GM23338 (cell line): ENCODE results near the gene GEMIN8. TPM values are rescaled to one million over a fixed set of nuclear protein-coding genes. Genes with fewer than 3 reads are reported as not detected.

Experiments used
- ATAC-seq: fragments of 200-7000 bp; cut with Tn5 transposase; 3 replicates; pipeline ENCODE4 v1.9.1; 2020
- DNase-seq: peaks from one replicate; pipeline ENCODE4 v3.0.0-alpha.2; 2015; ENCODE audit warnings: low spot score
- H2AFZ ChIP-seq: fragments of 200-600 bp; sonication (generic); 2 replicates; pipeline ENCODE4 v1.8.0; 2016; ENCODE audit warnings: antibody characterized with exemption, mild to moderate bottlenecking, moderate library complexity
- H3F3A ChIP-seq: fragments of 200-600 bp; sonication (generic); replicated peaks from 2 replicates; pipeline ENCODE4 v1.8.0; 2017; ENCODE audit warnings: antibody characterized with exemption, mixed run types, low read depth
- H3K27ac ChIP-seq: fragments of 200-600 bp; sonication (generic); 2 replicates; pipeline ENCODE4 v1.6.1; 2016; ENCODE audit warnings: low read depth
- H3K27me3 ChIP-seq: fragments of 200-600 bp; sonication (generic); 2 replicates; pipeline ENCODE4 v1.8.0; 2016; ENCODE audit warnings: mild to moderate bottlenecking, mixed run types, moderate library complexity; ENCODE audit not compliant: insufficient read depth
- H3K36me3 ChIP-seq: fragments of 200-600 bp; sonication (generic); 2 replicates; pipeline ENCODE4 v1.8.0; 2016; ENCODE audit warnings: mild to moderate bottlenecking; ENCODE audit not compliant: insufficient read depth
- H3K4me1 ChIP-seq: fragments of 200-600 bp; sonication (generic); 2 replicates; pipeline ENCODE4 v1.8.0; 2016; ENCODE audit warnings: mild to moderate bottlenecking, moderate library complexity; ENCODE audit not compliant: insufficient read depth
- H3K4me2 ChIP-seq: fragments of 200-600 bp; sonication (generic); 2 replicates; pipeline ENCODE4 v1.7.1; 2017; ENCODE audit warnings: mixed run types
- H3K4me3 ChIP-seq: fragments of 200-600 bp; sonication (generic); 2 replicates; pipeline ENCODE4 v1.6.1; 2016; ENCODE audit warnings: mixed run types
- H3K79me2 ChIP-seq: fragments of 200-600 bp; sonication (generic); replicated peaks from 2 replicates; pipeline ENCODE4 v1.8.0; 2017; ENCODE audit warnings: mild to moderate bottlenecking; ENCODE audit not compliant: insufficient read depth
- H3K9me2 ChIP-seq: fragments of 200-600 bp; sonication (generic); 2 replicates; pipeline ENCODE4 v1.8.0; 2017; ENCODE audit not compliant: insufficient read depth
- H4K20me1 ChIP-seq: fragments of 200-600 bp; sonication (generic); replicated peaks from 2 replicates; pipeline ENCODE4 v1.8.0; 2017; ENCODE audit warnings: mild to moderate bottlenecking; ENCODE audit not compliant: insufficient read depth
- H3K27ac Mint-ChIP-seq: 2 replicates; pipeline ENCODE4 v1.8.0; 2020; ENCODE audit warnings: inconsistent platforms, mild to moderate bottlenecking, moderate library complexity, mixed read lengths
- H3K27me3 Mint-ChIP-seq: 3 replicates; pipeline ENCODE4 v1.8.0; 2022; ENCODE audit warnings: low read depth, mild to moderate bottlenecking, moderate library complexity, mixed read lengths, inconsistent platforms; ENCODE audit not compliant: insufficient read depth, poor library complexity
- H3K36me3 Mint-ChIP-seq: 3 replicates; pipeline ENCODE4 v1.8.0; 2021; ENCODE audit warnings: low read depth, mild to moderate bottlenecking, inconsistent platforms, moderate library complexity, mixed read lengths
- H3K4me1 Mint-ChIP-seq: 3 replicates; pipeline ENCODE4 v1.8.0; 2020; ENCODE audit warnings: mild to moderate bottlenecking, inconsistent platforms, mixed read lengths
- H3K4me3 Mint-ChIP-seq: 3 replicates; pipeline ENCODE4 v1.8.0; 2021; ENCODE audit warnings: moderate library complexity, mild to moderate bottlenecking, inconsistent platforms, mixed read lengths
- H3K9me3 Mint-ChIP-seq: 3 replicates; pipeline ENCODE4 v1.8.0; 2020; ENCODE audit warnings: moderate library complexity, mild to moderate bottlenecking, inconsistent platforms, mixed read lengths
- EZH2 ChIP-seq: fragments of 200-600 bp; sonication (generic); IDR thresholded peaks from one replicate; pipeline ENCODE4 v1.8.0; 2017; ENCODE audit warnings: antibody characterized with exemption, mild to moderate bottlenecking, low read depth; ENCODE audit not compliant: unreplicated experiment
- JUNB ChIP-seq: IDR thresholded peaks from one replicate; pipeline ENCODE4 v1.6.1; 2016; ENCODE audit warnings: antibody characterized with exemption; ENCODE audit not compliant: unreplicated experiment
- POLR2AphosphoS5 ChIP-seq: IDR thresholded peaks from 2 replicates; pipeline ENCODE4 v1.6.1; 2016; ENCODE audit warnings: antibody characterized with exemption, low read depth
- STAT1 ChIP-seq: IDR thresholded peaks from one replicate; pipeline ENCODE4 v1.6.1; 2016; ENCODE audit warnings: antibody characterized with exemption; ENCODE audit not compliant: unreplicated experiment
- ZNF114 ChIP-seq: fragments of 250-450 bp; sonication (Bioruptor Pico); IDR thresholded peaks from 2 replicates; pipeline ENCODE4 v1.5.0; 2020; ENCODE audit warnings: mild to moderate bottlenecking, moderate library complexity
- polyA plus RNA-seq: library from polyadenylated mRNA; unstranded; fragments of >200 nt; fragmentation: Nextera tagmentation; extraction: Ambion mirVana; gene quantifications from 2 replicates; pipeline ENCODE4 v1.2.1, GENCODE V29; 2016
- total RNA-seq: library from RNA; depleted of rRNA; stranded (reverse); fragments of >200 nt; shearing (Covaris generic); gene quantifications from 2 replicates; pipeline ENCODE4 v1.2.3, GENCODE V29; 2014
- TF ChIP-seq, protein P1 (sequence below): IDR thresholded peaks from one replicate; pipeline ENCODE4 v1.6.1; 2018; ENCODE audit warnings: antibody characterized with exemption; ENCODE audit not compliant: unreplicated experiment
- TF ChIP-seq, protein P2 (sequence below), 2 experiments: fragments of 200-600 bp in 1 of 2; sonication (generic) in 1 of 2; conservative IDR thresholded peaks; 2 replicates each; pipeline versions ENCODE4 v1.5.1 to v1.6.1; 2016 to 2017; ENCODE audit warnings: antibody characterized with exemption in 2 of 2, low read depth in 2 of 2, mild to moderate bottlenecking in 2 of 2, moderate library complexity in 1 of 2
- TF ChIP-seq, protein P3 (sequence below): IDR thresholded peaks from 2 replicates; pipeline ENCODE4 v1.6.1; 2016; ENCODE audit warnings: antibody characterized with exemption
- TF ChIP-seq, protein P4 (sequence below): fragments of 250-450 bp; sonication (Bioruptor Pico); IDR thresholded peaks from 2 replicates; pipeline ENCODE4 v1.5.0; 2020; ENCODE audit warnings: mild to moderate bottlenecking, moderate library complexity

GEMIN8 gene
- total and polyA plus RNA-seq, 2 experiments from 2014 or later = 16.5 to 19.9 TPM

DNA sequence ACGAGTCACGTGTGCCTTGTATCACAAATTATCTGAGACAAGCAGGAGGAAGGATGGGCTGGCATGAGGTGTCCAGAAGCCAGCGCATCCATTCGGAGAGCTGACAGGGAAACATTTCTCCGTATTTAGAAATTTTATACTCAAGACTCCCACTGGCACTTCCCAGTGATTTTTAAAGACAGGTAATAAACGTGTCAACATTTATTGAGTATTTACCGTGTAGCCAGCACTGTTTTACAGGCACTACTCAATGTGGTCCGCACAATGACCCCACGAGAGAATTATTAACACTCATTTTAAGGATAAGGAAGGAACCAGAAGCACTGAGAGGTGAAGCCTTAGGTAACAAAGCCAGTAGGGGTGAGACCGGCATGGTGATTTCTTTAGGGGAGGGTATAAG lies 23.2 kb downstream of the GEMIN8 start (continued):
- TF ChIP-seq, protein P1, sequence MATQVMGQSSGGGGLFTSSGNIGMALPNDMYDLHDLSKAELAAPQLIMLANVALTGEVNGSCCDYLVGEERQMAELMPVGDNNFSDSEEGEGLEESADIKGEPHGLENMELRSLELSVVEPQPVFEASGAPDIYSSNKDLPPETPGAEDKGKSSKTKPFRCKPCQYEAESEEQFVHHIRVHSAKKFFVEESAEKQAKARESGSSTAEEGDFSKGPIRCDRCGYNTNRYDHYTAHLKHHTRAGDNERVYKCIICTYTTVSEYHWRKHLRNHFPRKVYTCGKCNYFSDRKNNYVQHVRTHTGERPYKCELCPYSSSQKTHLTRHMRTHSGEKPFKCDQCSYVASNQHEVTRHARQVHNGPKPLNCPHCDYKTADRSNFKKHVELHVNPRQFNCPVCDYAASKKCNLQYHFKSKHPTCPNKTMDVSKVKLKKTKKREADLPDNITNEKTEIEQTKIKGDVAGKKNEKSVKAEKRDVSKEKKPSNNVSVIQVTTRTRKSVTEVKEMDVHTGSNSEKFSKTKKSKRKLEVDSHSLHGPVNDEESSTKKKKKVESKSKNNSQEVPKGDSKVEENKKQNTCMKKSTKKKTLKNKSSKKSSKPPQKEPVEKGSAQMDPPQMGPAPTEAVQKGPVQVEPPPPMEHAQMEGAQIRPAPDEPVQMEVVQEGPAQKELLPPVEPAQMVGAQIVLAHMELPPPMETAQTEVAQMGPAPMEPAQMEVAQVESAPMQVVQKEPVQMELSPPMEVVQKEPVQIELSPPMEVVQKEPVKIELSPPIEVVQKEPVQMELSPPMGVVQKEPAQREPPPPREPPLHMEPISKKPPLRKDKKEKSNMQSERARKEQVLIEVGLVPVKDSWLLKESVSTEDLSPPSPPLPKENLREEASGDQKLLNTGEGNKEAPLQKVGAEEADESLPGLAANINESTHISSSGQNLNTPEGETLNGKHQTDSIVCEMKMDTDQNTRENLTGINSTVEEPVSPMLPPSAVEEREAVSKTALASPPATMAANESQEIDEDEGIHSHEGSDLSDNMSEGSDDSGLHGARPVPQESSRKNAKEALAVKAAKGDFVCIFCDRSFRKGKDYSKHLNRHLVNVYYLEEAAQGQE = no peak
- TF ChIP-seq, protein P2, sequence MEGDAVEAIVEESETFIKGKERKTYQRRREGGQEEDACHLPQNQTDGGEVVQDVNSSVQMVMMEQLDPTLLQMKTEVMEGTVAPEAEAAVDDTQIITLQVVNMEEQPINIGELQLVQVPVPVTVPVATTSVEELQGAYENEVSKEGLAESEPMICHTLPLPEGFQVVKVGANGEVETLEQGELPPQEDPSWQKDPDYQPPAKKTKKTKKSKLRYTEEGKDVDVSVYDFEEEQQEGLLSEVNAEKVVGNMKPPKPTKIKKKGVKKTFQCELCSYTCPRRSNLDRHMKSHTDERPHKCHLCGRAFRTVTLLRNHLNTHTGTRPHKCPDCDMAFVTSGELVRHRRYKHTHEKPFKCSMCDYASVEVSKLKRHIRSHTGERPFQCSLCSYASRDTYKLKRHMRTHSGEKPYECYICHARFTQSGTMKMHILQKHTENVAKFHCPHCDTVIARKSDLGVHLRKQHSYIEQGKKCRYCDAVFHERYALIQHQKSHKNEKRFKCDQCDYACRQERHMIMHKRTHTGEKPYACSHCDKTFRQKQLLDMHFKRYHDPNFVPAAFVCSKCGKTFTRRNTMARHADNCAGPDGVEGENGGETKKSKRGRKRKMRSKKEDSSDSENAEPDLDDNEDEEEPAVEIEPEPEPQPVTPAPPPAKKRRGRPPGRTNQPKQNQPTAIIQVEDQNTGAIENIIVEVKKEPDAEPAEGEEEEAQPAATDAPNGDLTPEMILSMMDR (conservative IDR thresholded peaks at IDR 0.05; ENCODE audit: low read depth in 2 of 2) = no peak
- no peak for TF ChIP-seq EZH2
- TF ChIP-seq POLR2AphosphoS5 = no peak
- TF ChIP-seq JUNB = no peak
- no peak for TF ChIP-seq STAT1
- TF ChIP-seq, protein P3, sequence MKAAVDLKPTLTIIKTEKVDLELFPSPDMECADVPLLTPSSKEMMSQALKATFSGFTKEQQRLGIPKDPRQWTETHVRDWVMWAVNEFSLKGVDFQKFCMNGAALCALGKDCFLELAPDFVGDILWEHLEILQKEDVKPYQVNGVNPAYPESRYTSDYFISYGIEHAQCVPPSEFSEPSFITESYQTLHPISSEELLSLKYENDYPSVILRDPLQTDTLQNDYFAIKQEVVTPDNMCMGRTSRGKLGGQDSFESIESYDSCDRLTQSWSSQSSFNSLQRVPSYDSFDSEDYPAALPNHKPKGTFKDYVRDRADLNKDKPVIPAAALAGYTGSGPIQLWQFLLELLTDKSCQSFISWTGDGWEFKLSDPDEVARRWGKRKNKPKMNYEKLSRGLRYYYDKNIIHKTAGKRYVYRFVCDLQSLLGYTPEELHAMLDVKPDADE = no peak

DNA sequence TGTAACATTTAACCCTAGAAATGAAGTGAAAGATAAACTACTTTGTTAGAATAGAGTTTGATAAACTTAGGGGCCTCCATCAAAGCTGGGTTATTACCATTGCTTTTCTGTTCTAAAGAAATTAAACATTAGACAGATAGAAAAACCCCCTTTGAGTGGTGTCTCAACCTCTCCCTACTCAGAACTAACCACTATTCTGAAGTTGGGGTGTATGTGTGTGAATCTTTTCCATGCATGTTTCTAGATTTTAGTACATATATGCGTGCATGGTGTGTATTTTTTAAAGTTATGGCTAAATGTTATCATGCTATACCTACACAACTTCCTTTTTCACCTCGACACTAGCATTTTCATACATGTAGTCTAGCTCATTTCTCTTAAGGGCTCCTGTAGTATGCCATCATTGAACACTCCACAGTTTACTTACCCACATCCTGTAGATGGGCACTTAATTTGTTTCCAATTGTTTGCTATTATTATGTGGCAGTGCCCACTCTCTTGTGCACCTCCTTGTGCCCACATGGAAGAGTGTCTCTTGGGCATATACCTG lies 25.7 kb downstream of the GEMIN8 start:
- no peaks in the 10 kb centered on the region for H3K9me3 Mint-ChIP-seq
- TF ChIP-seq POLR2AphosphoS5 = no peak
- TF ChIP-seq, protein P4, sequence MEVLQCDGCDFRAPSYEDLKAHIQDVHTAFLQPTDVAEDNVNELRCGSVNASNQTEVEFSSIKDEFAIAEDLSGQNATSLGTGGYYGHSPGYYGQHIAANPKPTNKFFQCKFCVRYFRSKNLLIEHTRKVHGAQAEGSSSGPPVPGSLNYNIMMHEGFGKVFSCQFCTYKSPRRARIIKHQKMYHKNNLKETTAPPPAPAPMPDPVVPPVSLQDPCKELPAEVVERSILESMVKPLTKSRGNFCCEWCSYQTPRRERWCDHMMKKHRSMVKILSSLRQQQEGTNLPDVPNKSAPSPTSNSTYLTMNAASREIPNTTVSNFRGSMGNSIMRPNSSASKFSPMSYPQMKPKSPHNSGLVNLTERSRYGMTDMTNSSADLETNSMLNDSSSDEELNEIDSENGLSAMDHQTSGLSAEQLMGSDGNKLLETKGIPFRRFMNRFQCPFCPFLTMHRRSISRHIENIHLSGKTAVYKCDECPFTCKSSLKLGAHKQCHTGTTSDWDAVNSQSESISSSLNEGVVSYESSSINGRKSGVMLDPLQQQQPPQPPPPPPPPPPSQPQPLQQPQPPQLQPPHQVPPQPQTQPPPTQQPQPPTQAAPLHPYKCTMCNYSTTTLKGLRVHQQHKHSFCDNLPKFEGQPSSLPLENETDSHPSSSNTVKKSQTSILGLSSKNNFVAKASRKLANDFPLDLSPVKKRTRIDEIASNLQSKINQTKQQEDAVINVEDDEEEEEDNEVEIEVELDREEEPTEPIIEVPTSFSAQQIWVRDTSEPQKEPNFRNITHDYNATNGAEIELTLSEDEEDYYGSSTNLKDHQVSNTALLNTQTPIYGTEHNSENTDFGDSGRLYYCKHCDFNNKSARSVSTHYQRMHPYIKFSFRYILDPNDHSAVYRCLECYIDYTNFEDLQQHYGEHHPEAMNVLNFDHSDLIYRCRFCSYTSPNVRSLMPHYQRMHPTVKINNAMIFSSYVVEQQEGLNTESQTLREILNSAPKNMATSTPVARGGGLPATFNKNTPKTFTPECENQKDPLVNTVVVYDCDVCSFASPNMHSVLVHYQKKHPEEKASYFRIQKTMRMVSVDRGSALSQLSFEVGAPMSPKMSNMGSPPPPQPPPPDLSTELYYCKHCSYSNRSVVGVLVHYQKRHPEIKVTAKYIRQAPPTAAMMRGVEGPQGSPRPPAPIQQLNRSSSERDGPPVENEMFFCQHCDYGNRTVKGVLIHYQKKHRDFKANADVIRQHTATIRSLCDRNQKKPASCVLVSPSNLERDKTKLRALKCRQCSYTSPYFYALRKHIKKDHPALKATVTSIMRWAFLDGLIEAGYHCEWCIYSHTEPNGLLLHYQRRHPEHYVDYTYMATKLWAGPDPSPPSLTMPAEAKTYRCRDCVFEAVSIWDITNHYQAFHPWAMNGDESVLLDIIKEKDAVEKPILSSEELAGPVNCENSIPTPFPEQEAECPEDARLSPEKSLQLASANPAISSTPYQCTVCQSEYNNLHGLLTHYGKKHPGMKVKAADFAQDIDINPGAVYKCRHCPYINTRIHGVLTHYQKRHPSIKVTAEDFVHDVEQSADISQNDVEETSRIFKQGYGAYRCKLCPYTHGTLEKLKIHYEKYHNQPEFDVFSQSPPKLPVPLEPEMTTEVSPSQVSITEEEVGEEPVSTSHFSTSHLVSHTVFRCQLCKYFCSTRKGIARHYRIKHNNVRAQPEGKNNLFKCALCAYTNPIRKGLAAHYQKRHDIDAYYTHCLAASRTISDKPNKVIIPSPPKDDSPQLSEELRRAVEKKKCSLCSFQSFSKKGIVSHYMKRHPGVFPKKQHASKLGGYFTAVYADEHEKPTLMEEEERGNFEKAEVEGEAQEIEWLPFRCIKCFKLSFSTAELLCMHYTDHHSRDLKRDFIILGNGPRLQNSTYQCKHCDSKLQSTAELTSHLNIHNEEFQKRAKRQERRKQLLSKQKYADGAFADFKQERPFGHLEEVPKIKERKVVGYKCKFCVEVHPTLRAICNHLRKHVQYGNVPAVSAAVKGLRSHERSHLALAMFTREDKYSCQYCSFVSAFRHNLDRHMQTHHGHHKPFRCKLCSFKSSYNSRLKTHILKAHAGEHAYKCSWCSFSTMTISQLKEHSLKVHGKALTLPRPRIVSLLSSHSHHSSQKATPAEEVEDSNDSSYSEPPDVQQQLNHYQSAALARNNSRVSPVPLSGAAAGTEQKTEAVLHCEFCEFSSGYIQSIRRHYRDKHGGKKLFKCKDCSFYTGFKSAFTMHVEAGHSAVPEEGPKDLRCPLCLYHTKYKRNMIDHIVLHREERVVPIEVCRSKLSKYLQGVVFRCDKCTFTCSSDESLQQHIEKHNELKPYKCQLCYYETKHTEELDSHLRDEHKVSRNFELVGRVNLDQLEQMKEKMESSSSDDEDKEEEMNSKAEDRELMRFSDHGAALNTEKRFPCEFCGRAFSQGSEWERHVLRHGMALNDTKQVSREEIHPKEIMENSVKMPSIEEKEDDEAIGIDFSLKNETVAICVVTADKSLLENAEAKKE (CRISPR knock-in tag) = no peak
- no peak for TF ChIP-seq ZNF114 (CRISPR knock-in tag)

More for the DNA sequence above, 25.7 kb downstream of the GEMIN8 start:
- Histone ChIP-seq H3K36me3 (no peaks in the 10 kb centered on the region), H3K4me3 (no peak overlapping the region), H3K27ac (no peak overlapping the region), H3K79me2 (no peaks in the 10 kb centered on the region), H3K4me1 (no peaks in the 10 kb centered on the region), H3F3A (no peaks in the 10 kb centered on the region), H3K4me2 (no peak overlapping the region), H4K20me1 (no peaks in the 10 kb centered on the region), H2AFZ (no peak overlapping the region), H3K27me3 (no peaks in the 10 kb centered on the region), H3K9me2 (no peaks in the 10 kb centered on the region)
- peaks cover 10% of the 10 kb centered on the region for H3K36me3 Mint-ChIP-seq
- no peak for DNase-seq
- ATAC-seq = no peak
- no peaks in the 10 kb centered on the region for H3K4me1 Mint-ChIP-seq
- no peak overlapping the region for H3K4me3 Mint-ChIP-seq
- H3K27me3 Mint-ChIP-seq = peaks cover 2% of the 10 kb centered on the region
- no peak overlapping the region for H3K27ac Mint-ChIP-seq
